ENCODE results near the gene MUC22.
"Not testable (repeated sequence)": the region's sequence is repeated elsewhere in the genome, so short reads cannot be mapped to it uniquely, and the experiment has no call there.

MUC22 gene

GRCh38 chr6:30998785-30999184 lies 11.5 kb upstream of the MUC22 start:
- no peak for DNase-seq (ENCODE audit: low spot score)

DNA sequence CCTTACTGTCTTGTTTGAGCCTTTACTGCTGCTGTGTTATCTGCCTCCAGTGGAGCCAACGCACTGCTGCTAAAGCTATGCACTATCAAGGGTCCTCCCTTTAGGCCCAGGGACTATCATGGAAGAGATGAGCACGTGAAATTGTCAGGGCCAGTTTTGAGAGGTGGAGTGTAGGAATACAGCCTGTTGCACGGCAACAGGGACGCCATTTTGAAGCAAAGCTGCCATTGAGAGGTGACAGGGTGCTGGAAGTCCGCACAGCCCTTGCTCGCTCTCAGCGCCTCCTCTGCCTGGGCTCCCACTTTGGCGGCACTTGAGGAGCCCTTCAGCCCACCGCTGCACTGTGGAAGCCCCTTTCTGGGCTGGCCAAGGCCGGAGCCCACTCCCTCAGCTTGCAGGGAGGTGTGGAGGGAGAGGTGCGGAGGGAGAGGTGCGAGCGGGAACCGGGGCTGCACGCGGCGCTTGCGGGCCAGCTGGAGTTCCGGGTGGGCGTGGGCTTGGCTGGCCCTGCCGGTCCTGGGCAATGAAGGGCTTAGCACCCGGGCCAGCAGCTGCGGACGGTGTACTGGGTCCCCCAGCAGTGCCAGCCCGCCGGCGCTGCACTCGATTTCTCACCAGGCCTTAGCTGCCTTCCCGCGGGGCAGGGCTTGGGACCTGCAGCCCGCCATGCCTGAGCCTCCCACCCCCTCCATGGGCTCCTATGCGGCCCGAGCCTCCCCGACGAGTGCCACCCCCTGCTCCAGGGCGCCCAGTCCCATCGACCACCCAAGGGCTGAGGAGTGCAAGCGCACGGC lies 10.0 kb upstream of the MUC22 start:
- DNase-seq (ENCODE audit: low spot score): not testable (repeated sequence)

GRCh38 chr6:31001281-31001888 lies 8.9 kb upstream of the MUC22 start:
- DNase-seq (ENCODE audit: low spot score): no peak

GRCh38 chr6:31002471-31002870 lies 7.8 kb upstream of the MUC22 start:
- DNase-seq (ENCODE audit: low spot score): no peak

- DNase-seq (ENCODE audit: low spot score): no peak
Measured at GRCh38 chr6:31004794-31005193, 5.5 kb upstream of the MUC22 start.

DNA sequence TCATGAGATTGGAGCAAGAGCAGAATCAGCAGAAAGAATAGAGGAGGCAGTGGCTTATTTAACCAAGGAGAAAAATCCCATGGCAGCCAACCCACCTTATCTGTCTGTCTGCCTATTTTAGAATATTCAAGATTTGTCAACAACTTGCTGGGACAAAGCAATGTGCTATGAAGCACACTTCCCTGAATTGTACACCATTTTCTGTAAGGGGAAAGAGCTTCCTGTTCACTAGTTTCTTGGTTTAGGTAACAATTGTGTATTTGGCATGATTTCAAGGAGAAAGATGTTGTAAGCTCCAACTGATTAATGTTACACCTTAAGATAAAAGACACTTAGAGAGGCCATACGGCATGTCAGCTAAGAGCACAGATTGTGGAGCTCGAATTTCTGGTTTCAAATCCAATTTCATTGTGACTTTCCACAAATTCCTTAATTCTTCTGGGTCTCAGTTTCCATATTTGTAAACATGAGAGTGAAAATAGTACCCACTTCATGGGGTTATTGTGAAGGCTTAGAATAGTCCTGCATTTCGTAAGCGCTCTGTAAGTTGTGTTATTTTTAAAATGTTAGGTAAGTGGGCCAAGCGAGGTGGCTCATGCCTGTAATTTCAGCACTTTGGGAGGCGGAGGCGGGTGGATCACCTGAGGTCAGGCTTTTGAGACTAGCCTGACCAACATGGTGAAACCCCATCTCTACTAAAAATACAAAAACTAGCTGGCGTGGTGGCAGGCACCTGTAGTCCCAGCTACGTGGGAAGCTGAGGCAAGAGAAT lies 4.8 kb upstream of the MUC22 start:
- no peak for DNase-seq (ENCODE audit: low spot score)

DNA sequence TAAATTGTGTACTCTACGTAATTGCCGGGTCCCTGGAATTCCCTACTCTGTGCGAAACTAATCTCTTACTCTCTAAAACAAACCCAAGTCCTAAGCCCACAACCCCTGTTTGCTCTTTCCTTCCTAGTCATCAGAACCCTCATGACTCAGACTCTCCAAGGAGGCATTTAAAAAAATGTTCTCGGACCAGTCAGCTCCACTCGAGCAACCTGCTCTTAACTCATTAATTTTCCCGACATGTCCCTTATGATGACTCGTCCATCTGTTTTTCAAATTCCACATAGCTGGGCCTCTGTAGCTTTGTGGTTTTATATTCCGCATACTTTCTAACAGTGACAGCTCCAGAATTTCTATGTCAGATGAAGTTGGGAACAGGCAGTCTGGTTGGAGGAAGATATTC lies 2.6 kb upstream of the MUC22 start:
- peak; percentile 12 for DNase-seq (ENCODE audit: low spot score)

- no peak for DNase-seq (ENCODE audit: low spot score)
Measured at GRCh38 chr6:31008165-31008564, 2.1 kb upstream of the MUC22 start.

DNA sequence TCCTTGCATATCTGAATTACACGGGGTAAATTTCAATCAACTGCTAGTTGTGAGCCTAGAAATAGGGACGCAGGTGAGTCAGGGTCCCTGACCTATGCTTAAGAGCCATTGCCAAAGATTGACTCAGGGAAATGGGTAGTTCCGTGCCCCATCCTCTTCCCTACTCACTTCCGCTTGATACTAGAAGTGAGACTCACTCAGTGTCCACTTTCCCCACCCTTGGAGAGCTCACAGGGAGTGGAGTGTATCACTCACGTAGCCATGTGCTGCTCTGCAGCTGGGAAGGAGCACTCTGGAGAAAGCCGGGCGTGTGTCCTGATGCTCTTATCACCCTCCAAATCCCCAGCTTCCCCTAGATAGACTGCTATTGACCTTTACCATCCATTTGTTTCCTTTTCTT lies 543 bp upstream of the MUC22 start:
- DNase-seq (ENCODE audit: low spot score): no peak

DNA sequence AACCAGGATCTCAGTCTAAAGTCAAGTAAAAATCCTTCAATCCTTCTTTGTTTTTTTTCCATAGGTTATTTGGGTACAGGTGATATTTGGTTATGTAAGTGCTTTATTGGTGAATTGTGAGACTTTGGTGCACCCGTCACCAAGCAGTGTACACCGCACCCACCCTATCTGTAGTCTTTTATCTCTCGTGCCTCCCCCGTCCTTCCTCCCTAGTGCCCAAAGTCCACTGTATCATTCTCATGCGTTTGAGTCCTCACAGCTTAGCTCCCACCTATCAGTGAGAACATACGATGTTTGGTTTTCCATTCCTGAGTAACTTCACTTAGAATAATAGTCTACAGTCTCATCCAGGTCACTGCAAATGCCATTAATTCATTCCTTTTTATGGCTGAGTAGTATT lies 879 bp downstream of the MUC22 start:
- DNase-seq (ENCODE audit: low spot score): no peak

DNA sequence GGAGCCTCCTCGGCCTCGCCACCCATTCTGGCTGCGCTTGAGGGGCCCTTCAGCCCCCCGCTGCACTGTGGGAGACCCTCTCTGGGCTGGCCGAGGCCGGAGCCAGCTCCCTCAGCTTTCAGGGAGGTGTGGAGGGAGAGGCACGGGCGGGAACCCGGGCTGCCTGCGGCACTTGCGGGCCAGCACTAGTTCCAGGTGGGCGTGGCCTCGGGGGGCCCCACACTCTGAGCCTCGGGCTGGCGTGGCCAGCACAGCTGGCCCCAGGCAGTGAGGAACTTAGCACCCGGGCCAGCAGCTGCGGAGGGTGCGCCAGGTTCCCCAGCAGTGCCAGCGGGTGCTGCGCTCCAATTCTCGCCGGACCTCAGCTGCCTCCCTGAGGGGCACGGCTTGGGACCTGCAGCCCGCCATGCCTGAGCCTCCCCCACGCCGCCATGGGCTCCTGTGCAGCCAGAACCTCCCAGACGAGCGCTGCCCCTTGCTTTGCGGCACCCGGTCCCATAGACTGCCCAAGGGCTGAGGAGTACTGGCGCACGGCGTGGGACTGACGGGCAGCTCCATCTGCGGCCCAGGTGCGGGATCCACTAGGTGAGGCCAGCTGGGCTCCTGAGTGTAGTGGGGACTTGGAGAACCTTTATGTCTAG lies 6.5 kb downstream of the MUC22 start:
- no peak for DNase-seq (ENCODE audit: low spot score)

DNA sequence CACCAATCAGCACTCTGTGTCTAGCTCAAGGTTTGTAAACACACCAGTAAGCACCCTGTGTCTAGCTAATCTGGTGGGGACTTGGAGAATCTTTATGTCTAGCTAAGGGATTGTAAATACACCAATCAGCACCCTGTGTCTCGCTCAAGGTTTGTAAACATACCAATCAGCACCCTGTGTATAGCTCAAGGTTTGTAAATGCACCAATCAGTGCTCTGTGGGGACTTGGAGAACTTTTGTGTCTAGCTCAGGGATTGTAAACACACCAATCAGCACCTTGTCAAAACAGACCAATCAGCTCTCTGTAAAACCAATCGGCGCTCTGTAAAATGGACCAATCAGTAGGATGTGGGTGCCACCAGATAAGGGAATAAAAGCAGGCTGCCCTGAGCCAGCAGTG lies 7.2 kb downstream of the MUC22 start:
- not testable (repeated sequence) for DNase-seq (ENCODE audit: low spot score)

- DNase-seq (ENCODE audit: low spot score): no peak
Measured at GRCh38 chr6:31020057-31020456, 9.8 kb downstream of the MUC22 start.

- not testable (repeated sequence) for DNase-seq (ENCODE audit: low spot score)
Measured at GRCh38 chr6:31020631-31021255, 10.5 kb downstream of the MUC22 start.

DNA sequence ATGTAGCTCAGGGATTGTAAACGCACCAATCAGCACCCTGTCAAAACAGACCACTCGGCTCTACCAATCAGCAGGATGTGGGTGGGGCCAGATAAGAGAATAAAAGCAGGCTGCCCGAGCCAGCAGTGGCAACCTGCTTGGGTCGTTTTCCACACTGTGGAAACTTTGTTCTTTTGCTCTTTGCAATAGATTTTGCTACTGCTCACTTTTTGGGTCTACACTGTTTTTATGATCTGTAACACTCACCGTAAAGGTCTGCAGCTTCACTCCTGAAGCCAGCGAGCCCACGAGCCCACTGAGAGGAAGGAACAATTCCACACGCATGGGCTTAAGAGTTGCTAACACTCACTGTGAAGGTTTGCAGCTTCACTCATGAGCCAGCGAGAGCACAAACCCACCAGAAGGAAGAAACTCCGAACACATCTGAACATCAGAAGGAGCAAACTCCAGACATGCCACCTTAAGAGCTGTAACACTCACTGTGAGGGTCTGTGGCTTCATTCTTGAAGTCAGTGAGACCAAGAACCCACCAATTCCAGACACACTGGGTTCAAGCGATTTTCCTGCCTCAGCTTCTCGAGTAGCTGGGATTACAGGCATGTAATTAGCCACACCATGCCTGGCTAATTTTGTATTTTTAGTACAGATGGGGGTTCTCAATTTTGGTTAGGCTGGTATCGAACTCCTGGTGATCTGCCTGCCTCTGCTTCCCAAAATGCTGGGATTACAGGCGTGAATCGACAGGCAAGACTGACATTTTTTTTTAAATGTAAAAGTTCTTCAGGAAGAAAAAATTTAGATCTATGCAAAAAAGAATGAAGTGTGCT lies 11.6 kb downstream of the MUC22 start:
- not testable (repeated sequence) for DNase-seq (ENCODE audit: low spot score)

DNA sequence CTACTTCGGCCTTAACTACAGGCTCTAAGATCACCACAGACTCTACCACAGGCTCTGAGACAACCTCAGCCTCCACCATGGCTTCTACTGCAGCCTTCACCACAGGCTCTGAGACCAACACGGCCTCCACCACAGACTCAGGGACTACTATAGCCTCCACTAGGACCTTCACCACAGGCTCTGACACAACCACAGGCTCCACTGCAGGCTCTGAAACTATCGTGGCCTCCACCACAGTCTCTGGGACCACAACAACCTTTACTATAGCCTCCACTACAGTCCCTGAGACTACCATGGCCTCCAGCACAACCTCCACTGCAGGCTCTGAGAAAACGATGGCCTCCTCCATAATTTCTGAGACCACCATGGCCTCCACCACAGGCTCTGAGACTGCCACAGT lies 15.3 kb downstream of the MUC22 start:
- DNase-seq (ENCODE audit: low spot score): no peak

GRCh38 chr6:31031095-31031494 lies 20.8 kb downstream of the MUC22 start:
- no peak for DNase-seq (ENCODE audit: low spot score)

GRCh38 chr6:31033075-31033474 lies 22.8 kb downstream of the MUC22 start:
- DNase-seq (ENCODE audit: low spot score): no peak

DNA sequence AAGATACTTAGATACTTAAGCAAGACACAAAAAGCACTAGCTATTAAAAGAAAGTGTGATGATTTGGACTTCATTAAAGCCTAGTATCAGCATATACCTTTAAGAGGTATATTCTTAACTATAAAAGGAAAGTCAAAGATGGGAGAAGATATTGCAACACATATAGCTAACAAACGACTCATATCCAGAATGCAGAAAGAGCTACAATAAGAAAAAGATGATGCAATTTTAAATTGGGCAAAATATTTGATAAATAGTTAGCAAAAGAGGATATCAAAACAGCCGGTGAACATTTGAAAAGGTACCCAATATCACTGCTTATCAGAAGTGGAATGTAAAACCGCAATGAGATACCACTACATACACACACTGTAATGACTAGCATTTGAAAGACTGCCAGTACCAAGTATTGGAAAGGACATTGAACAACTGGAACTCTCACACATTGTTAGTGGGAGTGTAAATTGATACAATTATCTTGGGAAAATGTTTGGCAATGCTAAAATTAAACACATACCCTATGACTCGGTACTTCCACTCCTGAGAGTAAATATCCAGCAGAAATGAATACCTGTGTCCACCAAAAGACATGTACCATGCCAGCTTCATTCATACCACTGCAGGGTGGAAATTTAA lies 25.7 kb downstream of the MUC22 start:
- no peak for DNase-seq (ENCODE audit: low spot score)

DNA sequence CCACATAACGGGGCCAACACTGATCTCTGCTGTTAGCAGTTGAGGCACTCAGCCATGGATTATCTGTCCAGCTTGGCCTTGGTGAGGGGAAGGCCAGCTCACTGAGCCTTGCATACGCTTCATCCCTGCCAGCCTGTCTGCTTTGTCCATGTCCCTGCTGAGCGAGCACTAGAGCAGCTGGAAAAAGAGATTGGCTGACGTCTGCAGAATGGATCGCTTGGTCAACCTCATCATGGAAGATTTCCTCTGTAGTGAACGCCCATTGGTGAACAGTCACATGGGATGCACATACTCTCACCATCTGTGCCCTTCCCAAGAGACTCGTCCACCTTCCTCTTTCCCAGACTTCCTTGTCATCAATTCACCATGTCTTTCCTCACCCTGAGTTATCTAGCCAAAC lies 26.9 kb downstream of the MUC22 start:
- DNase-seq (ENCODE audit: low spot score): no peak

DNA sequence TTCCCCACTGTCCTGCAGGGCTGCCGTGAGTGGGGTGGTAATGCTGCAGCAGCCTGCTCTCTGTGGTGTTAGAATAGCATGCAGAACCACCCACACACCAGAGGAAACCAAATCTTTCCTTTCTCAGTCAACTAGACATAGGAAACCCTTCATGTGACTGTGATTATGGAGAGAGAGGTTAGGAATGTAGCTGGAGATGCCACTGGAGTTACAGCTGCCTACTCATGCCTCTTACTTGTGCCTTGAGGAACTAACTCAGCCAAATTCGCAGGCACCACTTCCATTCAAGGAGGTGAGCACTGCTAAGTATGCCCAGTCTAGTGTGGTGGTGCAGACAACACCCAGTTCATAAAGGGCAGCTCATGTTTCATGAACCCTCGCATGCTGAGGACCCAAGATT lies 27.4 kb downstream of the MUC22 start:
- DNase-seq (ENCODE audit: low spot score): no peak

Data from LoVo (cell line).